Mesenteric fat pad (tissue), 1 donor: ENCODE measurements around the gene RPL36. TPM values are rescaled to one million over a fixed set of nuclear protein-coding genes. Genes with fewer than 3 reads are reported as not detected.

Experiments
- DNase-seq: peaks from one replicate; pipeline ENCODE4 v3.0.0-alpha.2; 2020; ENCODE audit warnings: low spot score
- long read RNA-seq: library from polyadenylated mRNA; unstranded; transcript quantifications from one replicate; pipeline ENCODE4 v2.0.0, GENCODE V29; 2020
- total RNA-seq: library from RNA; stranded (reverse); fragmentation: NEBNext Ultra II Directional; extraction: Animal tissue kit (Norgen Biotek cat#: 25700); gene quantifications from one replicate; pipeline ENCODE4 v1.2.1, GENCODE V29; 2021
- donor health status: DM: yes; HTN: yes; CAD: no.

Gene RPL36
- 564 TPM for total RNA-seq
- long read RNA-seq, transcript RPL36-201 (4 exons, 707 nt) = major isoform, 42 of 58 reads
- long read RNA-seq, transcript RPL36-202 (3 exons, 556 nt) = minor isoform, 7 of 58 reads
- long read RNA-seq, partial matches to known transcripts = 1 of 58 reads
- long read RNA-seq, other reads (novel, unspliced or antisense) = 7 of 58 reads

DNA sequence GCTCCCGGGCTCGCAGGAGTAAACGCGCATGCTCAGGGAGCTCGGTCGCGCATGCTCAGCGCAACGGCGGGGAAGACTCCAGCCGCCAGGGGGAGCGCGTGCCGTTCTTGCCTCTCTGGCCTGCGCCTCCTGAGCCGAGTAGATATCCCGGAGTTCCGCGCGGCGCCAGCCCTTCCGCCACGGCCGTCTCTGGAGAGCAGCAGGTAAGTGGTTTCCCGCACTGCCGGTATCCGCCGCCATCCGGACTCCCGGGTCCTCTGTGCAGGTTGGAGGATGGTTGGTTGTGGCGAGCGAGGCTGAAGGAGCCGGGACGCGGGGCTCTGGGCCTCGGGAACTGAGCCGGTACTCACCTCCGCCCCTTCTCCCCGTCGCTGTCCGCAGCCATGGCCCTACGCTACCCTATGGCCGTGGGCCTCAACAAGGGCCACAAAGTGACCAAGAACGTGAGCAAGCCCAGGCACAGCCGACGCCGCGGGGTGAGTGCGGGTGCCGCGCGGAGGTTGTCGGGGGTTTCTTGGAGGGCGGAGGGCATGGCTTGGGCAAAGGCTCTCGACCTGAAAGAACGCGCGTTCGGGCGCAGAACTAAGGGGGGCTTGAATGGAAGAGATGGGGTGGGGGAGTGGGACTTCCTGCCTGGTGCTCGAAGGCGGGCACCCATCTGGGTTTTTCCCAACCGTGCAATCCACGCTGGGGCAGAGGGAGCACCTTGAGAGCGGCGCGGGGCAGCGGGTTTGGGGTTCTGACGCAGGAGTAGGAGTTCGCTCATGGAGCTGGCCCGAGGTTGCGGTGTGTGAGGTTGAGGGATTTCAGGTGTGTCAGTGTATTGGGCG lies at the start of gene RPL36:
RPL36 (plus strand) TSS at position 171 of the 830 bp plus-strand sequence; CDS start at position 384, 213 bp downstream.
- DNase-seq = peak; percentile 100

DNA sequence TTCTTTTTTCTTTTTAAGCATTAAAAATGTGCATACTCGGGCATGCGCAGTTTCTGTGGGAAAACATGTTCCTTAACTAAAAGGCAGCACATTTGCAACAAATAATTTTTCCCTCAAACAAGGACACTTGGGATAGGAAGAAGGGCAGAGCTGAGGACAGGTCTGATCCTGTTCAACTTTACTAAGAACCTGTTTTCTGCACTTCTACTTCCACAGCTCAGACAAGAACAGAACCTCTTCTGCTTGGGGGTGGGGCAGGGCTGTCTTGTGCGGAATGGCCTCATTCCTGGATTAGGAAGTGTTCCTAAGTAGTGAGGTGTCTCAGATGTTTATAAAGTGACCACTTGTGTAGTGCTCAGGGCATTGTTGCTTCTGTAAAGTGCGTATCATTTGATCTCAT lies 48.9 kb upstream of the RPL36 start:
- no peak for DNase-seq

DNA sequence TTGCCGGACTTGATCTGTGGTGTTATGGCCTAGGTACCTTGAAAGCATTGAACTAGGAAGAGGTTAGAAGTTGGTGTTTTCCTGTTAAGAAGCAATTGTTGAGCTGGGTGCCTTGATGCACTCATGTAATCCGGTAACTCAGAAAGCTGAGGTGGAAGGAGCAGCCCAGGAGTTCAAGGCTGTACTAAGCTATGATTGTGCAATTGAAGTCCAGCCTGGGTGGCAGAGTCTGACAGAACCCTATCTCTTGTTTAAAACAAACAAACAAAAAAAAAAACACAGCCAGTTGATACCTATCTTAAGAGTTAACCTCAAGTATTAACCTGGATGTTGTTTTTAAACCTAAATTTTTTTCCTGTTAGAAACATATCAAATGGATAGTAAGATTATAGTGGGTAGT lies 47.9 kb upstream of the RPL36 start:
- DNase-seq = no peak

GRCh38 chr19:5643060-5643459 lies 47.0 kb upstream of the RPL36 start:
- DNase-seq = no peak

DNA sequence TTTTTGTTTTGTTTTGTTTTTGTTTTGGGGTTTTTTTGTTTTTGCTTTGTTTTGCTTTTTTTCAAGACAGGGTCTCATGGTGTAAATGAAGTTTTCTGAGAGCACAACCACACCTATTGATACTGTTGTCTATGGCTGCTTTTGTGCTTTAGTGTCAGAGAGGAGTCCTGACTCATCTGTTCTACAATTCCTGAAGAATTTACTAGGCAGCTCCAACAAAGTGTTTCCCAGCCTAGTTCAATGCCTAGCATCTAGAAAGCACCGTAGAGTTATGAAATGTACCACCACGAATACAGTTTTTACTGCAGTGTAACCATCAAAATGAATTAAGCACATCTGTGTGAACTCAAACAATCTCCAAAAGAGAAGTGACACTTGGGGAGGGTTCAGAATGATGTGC lies 46.1 kb upstream of the RPL36 start:
- no peak for DNase-seq

DNA sequence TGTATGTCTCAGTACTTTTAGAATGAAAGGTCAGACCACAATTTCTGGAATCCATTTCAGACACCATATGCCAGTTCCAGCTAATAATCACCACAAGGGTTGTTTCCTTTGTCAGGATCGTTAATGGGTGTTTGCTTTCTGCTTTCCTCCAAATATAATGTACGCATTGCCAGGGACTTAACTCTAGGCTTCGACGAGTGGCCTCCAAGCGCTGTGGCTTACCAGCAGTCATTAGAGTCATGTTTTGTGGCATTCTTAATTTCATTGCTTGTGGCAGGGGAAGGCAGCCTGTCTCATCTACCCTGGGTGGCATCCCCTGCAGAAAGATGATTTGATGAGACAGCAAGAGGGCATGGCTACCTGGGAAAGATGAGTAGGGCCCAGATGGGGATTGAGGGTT lies 44.7 kb upstream of the RPL36 start:
- DNase-seq = peak; percentile 60

DNA sequence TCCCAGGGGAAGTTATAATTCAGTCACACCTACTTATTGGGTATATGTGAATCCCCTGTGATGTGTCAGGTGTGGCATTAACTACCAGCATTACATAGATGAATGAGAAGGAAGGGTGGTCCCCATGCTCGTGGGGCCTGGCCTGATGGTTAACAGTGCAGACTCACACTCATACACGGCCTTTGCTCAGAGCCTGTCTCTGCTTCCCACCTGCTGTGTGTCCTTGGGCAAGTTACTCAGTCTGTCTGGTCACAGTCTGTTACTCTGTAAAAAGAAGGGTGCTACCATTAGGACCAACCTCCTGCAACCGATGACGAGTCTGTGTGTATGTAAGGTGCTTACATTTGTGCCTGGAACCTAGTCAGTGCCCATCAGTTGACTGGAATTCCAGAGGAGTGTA lies 43.4 kb upstream of the RPL36 start:
- peak; percentile 37 for DNase-seq

- no peak for DNase-seq
Observed at GRCh38 chr19:5648464-5648863, 41.6 kb upstream of the RPL36 start.

DNA sequence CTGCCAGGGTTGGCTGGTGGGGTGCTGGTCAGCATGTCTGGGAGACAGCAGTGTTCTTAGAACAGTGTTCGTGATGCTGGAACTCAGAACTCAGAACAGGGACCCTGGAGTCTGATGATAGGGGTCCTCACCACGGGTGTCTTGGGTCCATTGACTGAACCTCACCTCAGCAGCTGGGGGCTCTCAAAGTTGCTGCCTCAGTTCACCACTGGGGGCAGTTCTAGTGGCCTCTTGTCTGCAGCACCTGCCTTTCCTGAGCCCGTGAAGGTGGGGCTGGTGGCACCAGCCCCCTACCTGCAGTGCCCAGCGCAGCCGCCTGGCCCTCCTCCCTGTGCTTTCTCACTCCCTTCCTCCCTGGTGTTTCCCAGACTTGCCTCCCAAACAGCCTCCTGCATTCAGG lies 38.7 kb upstream of the RPL36 start:
- DNase-seq = peak; percentile 77

DNA sequence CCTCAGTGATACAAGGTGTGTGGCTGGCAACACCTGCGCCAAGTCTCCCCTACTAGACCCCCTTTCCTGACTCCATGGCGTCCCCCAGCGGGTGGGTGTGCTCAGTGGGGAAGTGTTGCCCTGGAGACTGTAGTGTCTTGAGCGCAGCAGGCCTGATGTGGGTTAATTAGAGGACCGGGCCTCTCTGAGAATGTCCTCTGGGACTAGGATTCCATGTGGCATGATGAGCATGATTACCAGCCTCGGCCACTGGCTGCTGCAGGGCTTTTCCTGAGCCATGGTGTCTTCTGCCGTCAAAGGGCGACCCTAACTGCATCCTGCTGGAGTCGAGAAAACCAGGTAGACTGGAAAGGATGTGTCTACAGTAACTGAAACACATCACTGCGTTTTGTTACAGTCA lies 37.8 kb upstream of the RPL36 start:
- DNase-seq = peak; percentile 62

DNA sequence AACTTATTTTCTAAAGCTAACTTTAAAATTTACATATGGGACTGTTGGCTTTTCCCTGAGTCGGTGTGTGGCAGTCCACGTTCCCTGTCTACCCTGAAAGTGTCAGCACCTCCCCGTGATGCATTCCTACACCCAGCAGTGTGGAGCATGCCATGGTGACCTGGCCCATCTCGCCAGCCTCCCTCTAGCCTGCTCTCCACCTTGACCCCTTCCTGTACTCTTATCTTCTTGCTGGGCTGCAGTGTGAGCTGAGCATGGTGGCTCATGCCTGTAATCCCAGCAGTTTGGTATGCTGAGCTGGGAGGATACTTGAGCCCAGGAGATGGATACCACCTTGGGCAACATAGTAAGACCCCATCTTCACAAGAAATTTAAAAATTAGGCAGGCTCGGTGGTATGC lies 35.2 kb upstream of the RPL36 start:
- DNase-seq = peak; percentile 20

DNA sequence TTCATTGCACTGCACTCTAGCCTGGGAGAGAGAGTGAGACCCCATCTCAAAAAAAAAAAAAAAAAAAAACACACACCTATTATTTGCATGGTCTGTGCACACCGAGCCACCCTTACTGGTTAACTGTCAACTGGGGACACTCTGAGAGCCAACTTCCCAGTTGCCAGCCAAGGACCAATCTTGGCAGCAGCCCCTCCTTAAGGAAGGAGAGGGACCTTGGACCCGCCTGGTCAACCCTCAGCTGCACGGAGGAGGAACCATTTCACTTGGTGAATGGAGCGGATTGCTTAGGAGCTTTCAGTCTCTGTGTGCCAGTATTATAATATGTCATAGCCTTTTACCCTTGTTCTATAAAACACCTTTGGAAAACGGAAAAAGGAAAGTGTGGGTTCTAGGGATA lies 34.7 kb upstream of the RPL36 start:
- DNase-seq = peak; percentile 47

- DNase-seq = no peak
Observed at GRCh38 chr19:5661483-5661882, 28.6 kb upstream of the RPL36 start.

DNA sequence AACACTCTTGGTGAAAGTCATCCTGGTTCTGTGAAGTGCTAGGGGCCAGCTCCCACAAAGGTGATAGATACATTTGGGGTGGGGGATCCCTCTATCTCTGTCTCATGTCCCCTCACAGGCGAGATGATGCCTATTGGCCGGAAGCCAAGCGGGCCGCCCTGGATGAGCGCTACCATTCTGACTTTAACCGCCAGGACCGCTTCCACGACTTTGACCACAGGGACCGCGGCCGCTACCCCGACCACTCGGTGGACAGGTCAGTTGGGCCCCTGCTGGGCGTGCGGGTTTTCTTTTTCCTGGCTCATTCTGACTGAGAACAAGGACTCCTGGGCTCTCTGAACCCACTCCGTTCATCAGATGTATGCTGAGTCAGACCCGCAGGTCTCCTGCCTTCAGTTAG lies 26.2 kb upstream of the RPL36 start:
- no peak for DNase-seq

GRCh38 chr19:5664515-5664914 lies 25.6 kb upstream of the RPL36 start:
- no peak for DNase-seq

- DNase-seq = no peak
Observed at GRCh38 chr19:5665781-5666513, 24.1 kb upstream of the RPL36 start.

GRCh38 chr19:5666921-5667610 lies 23.0 kb upstream of the RPL36 start:
- no peak for DNase-seq

DNA sequence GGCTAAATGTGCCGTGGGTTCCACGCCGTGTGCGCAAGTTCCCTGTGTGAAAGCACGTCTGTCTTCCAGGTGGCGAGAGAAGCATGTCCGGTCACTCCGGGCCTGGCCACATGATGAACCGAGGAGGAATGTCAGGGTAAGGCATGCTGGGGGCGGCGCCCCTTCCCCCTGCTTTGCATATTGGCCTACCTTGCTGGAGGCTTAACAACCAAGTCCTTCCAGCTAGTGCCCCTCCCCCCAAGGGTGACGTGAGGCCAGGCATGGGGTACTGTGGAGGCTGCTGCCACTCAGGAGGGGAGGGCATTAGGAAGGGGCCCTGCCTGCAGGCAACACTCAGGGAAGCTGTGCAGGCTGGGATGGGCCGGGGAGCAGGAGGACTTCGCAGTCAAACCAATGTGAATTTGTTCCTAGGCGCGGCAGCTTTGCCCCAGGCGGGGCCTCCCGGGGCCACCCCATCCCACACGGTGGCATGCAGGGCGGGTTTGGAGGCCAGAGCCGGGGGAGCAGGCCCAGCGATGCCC lies 22.3 kb upstream of the RPL36 start:
- no peak for DNase-seq

GRCh38 chr19:5669212-5669611 lies 20.9 kb upstream of the RPL36 start:
- DNase-seq = no peak

GRCh38 chr19:5671600-5671999 lies 18.5 kb upstream of the RPL36 start:
- DNase-seq = no peak

DNA sequence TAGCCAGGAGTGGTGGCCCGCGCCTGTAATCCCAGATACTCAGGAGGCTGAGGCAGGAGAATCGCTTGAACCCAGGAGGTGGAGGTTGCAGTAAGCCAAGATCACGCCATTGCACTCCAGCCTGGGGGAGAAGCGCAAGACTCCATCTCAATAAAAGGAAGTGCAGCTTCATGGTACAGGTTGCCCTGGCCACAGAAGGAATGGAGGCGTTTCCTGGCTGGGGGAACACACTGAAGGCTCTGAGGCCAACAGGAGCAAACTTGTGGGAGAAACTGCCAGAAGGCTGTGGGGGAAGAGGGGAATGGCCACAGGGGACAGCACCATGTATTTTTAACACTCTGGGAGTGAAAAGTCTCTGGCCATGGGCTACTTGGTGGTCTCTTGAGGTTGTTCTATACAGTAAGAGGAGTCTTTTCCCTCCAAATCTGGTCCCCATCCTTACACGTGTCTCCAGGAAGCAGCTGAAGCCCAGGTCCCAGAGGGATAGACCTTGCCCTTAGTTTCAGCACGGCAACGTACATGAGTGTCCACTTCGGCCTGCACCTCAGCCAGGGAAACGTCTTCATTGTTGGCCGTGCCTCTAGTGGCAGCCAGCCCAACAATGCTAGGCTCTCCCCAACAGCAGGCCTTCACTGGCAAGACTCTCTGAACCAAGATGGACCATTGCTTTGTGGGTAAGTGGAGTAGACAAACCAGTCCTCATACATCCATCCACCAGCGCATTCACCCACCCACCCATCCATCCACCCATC lies 17.2 kb upstream of the RPL36 start:
- no peak for DNase-seq
